GM23338 (cell line): Measurements from ENCODE around the gene KRIT1. TPM values are rescaled to one million over a fixed set of nuclear protein-coding genes. Genes with fewer than 3 reads are reported as not detected.

Experiments used
- ATAC-seq: fragments of 200-7000 bp; cut with Tn5 transposase; 3 replicates; pipeline ENCODE4 v1.9.1; 2020
- DNase-seq: peaks from one replicate; pipeline ENCODE4 v3.0.0-alpha.2; 2015; ENCODE audit warnings: low spot score
- H2AFZ ChIP-seq: fragments of 200-600 bp; sonication (generic); 2 replicates; pipeline ENCODE4 v1.8.0; 2016; ENCODE audit warnings: antibody characterized with exemption, mild to moderate bottlenecking, moderate library complexity
- H3F3A ChIP-seq: fragments of 200-600 bp; sonication (generic); replicated peaks from 2 replicates; pipeline ENCODE4 v1.8.0; 2017; ENCODE audit warnings: antibody characterized with exemption, mixed run types, low read depth
- H3K27ac ChIP-seq: fragments of 200-600 bp; sonication (generic); 2 replicates; pipeline ENCODE4 v1.6.1; 2016; ENCODE audit warnings: low read depth
- H3K27me3 ChIP-seq: fragments of 200-600 bp; sonication (generic); 2 replicates; pipeline ENCODE4 v1.8.0; 2016; ENCODE audit warnings: mild to moderate bottlenecking, mixed run types, moderate library complexity; ENCODE audit not compliant: insufficient read depth
- H3K36me3 ChIP-seq: fragments of 200-600 bp; sonication (generic); 2 replicates; pipeline ENCODE4 v1.8.0; 2016; ENCODE audit warnings: mild to moderate bottlenecking; ENCODE audit not compliant: insufficient read depth
- H3K4me1 ChIP-seq: fragments of 200-600 bp; sonication (generic); 2 replicates; pipeline ENCODE4 v1.8.0; 2016; ENCODE audit warnings: mild to moderate bottlenecking, moderate library complexity; ENCODE audit not compliant: insufficient read depth
- H3K4me2 ChIP-seq: fragments of 200-600 bp; sonication (generic); 2 replicates; pipeline ENCODE4 v1.7.1; 2017; ENCODE audit warnings: mixed run types
- H3K4me3 ChIP-seq: fragments of 200-600 bp; sonication (generic); 2 replicates; pipeline ENCODE4 v1.6.1; 2016; ENCODE audit warnings: mixed run types
- H3K79me2 ChIP-seq: fragments of 200-600 bp; sonication (generic); replicated peaks from 2 replicates; pipeline ENCODE4 v1.8.0; 2017; ENCODE audit warnings: mild to moderate bottlenecking; ENCODE audit not compliant: insufficient read depth
- H3K9me2 ChIP-seq: fragments of 200-600 bp; sonication (generic); 2 replicates; pipeline ENCODE4 v1.8.0; 2017; ENCODE audit not compliant: insufficient read depth
- H4K20me1 ChIP-seq: fragments of 200-600 bp; sonication (generic); replicated peaks from 2 replicates; pipeline ENCODE4 v1.8.0; 2017; ENCODE audit warnings: mild to moderate bottlenecking; ENCODE audit not compliant: insufficient read depth
- H3K27ac Mint-ChIP-seq: 2 replicates; pipeline ENCODE4 v1.8.0; 2020; ENCODE audit warnings: inconsistent platforms, mild to moderate bottlenecking, moderate library complexity, mixed read lengths
- H3K27me3 Mint-ChIP-seq: 3 replicates; pipeline ENCODE4 v1.8.0; 2022; ENCODE audit warnings: low read depth, mild to moderate bottlenecking, moderate library complexity, mixed read lengths, inconsistent platforms; ENCODE audit not compliant: insufficient read depth, poor library complexity
- H3K36me3 Mint-ChIP-seq: 3 replicates; pipeline ENCODE4 v1.8.0; 2021; ENCODE audit warnings: low read depth, mild to moderate bottlenecking, inconsistent platforms, moderate library complexity, mixed read lengths
- H3K4me1 Mint-ChIP-seq: 3 replicates; pipeline ENCODE4 v1.8.0; 2020; ENCODE audit warnings: mild to moderate bottlenecking, inconsistent platforms, mixed read lengths
- H3K4me3 Mint-ChIP-seq: 3 replicates; pipeline ENCODE4 v1.8.0; 2021; ENCODE audit warnings: moderate library complexity, mild to moderate bottlenecking, inconsistent platforms, mixed read lengths
- H3K9me3 Mint-ChIP-seq: 3 replicates; pipeline ENCODE4 v1.8.0; 2020; ENCODE audit warnings: moderate library complexity, mild to moderate bottlenecking, inconsistent platforms, mixed read lengths
- CREB1 ChIP-seq: fragments of 250-450 bp; sonication (Bioruptor Pico); IDR thresholded peaks from 2 replicates; pipeline ENCODE4 v1.5.0; 2020; ENCODE audit warnings: low read depth, mild to moderate bottlenecking, moderate library complexity
- CTCF ChIP-seq, 2 experiments: fragments of 200-600 bp in 1 of 2; sonication (generic) in 1 of 2; conservative IDR thresholded peaks; 2 replicates each; pipeline versions ENCODE4 v1.5.1 to v1.6.1; 2016 to 2017; ENCODE audit warnings: antibody characterized with exemption in 2 of 2, low read depth in 2 of 2, mild to moderate bottlenecking in 2 of 2, moderate library complexity in 1 of 2
- ETS1 ChIP-seq: IDR thresholded peaks from 2 replicates; pipeline ENCODE4 v1.6.1; 2016; ENCODE audit warnings: antibody characterized with exemption
- EZH2 ChIP-seq: fragments of 200-600 bp; sonication (generic); IDR thresholded peaks from one replicate; pipeline ENCODE4 v1.8.0; 2017; ENCODE audit warnings: antibody characterized with exemption, mild to moderate bottlenecking, low read depth; ENCODE audit not compliant: unreplicated experiment
- EZH2phosphoT487 ChIP-seq: fragments of 200-600 bp; sonication (generic); IDR thresholded peaks from one replicate; pipeline ENCODE4 v1.8.1; 2018; ENCODE audit warnings: antibody characterized with exemption; ENCODE audit not compliant: unreplicated experiment
- JUNB ChIP-seq: IDR thresholded peaks from one replicate; pipeline ENCODE4 v1.6.1; 2016; ENCODE audit warnings: antibody characterized with exemption; ENCODE audit not compliant: unreplicated experiment
- NANOG ChIP-seq: IDR thresholded peaks from 2 replicates; pipeline ENCODE4 v1.6.1; 2016; ENCODE audit warnings: antibody characterized with exemption, borderline replicate concordance
- POLR2AphosphoS5 ChIP-seq: IDR thresholded peaks from 2 replicates; pipeline ENCODE4 v1.6.1; 2016; ENCODE audit warnings: antibody characterized with exemption, low read depth
- REST ChIP-seq: IDR thresholded peaks from one replicate; pipeline ENCODE4 v1.6.1; 2018; ENCODE audit warnings: antibody characterized with exemption; ENCODE audit not compliant: unreplicated experiment
- STAT1 ChIP-seq: IDR thresholded peaks from one replicate; pipeline ENCODE4 v1.6.1; 2016; ENCODE audit warnings: antibody characterized with exemption; ENCODE audit not compliant: unreplicated experiment
- ZNF114 ChIP-seq: fragments of 250-450 bp; sonication (Bioruptor Pico); IDR thresholded peaks from 2 replicates; pipeline ENCODE4 v1.5.0; 2020; ENCODE audit warnings: mild to moderate bottlenecking, moderate library complexity
- ZNF331 ChIP-seq: fragments of 250-450 bp; sonication (Bioruptor Pico); IDR thresholded peaks from 2 replicates; pipeline ENCODE4 v1.5.0; 2020; ENCODE audit warnings: low read depth, mild to moderate bottlenecking, moderate library complexity
- ZNF462 ChIP-seq: fragments of 250-450 bp; sonication (Bioruptor Pico); IDR thresholded peaks from 2 replicates; pipeline ENCODE4 v1.5.0; 2020; ENCODE audit warnings: mild to moderate bottlenecking, moderate library complexity
- long read RNA-seq: library from polyadenylated mRNA; unstranded; transcript quantifications from one replicate; pipeline ENCODE4 v2.0.0, GENCODE V29; 2020; ENCODE audit not compliant: unreplicated experiment
- polyA plus RNA-seq: library from polyadenylated mRNA; unstranded; fragments of >200 nt; fragmentation: Nextera tagmentation; extraction: Ambion mirVana; gene quantifications from 2 replicates; pipeline ENCODE4 v1.2.1, GENCODE V29; 2016
- total RNA-seq: library from RNA; depleted of rRNA; stranded (reverse); fragments of >200 nt; shearing (Covaris generic); gene quantifications from 2 replicates; pipeline ENCODE4 v1.2.3, GENCODE V29; 2014; rRNA removed

KRIT1 gene
- 54.3 and 59.8 TPM in 2 replicates for total RNA-seq
- 49.6 and 51.2 TPM in 2 replicates for polyA plus RNA-seq
- long read RNA-seq, partial matches to known transcripts = 2 of 4 reads
- long read RNA-seq, other reads (novel, unspliced or antisense) = 1 of 4 reads

- peak within 1 kb of the TSS; percentile 94 for H3K4me3 ChIP-seq
- no peaks in the 10 kb centered on the region for H3K36me3 ChIP-seq
- H3K36me3 Mint-ChIP-seq = peaks cover 5% of the 10 kb centered on the region
- H3K27me3 ChIP-seq = no peaks in the 10 kb centered on the region
- H3K27ac Mint-ChIP-seq = peak within 1 kb of the TSS; percentile 99
- peaks cover 19% of the 10 kb centered on the region for H3K4me1 ChIP-seq
- peak within 1 kb of the TSS; percentile 74 for H3K4me2 ChIP-seq
- peak; percentile 86 for ATAC-seq
- no peaks in the 10 kb centered on the region for H3K9me3 Mint-ChIP-seq
- H3F3A ChIP-seq = no peaks in the 10 kb centered on the region
- H3K4me1 Mint-ChIP-seq = peaks cover 27% of the 10 kb centered on the region; the same call in 2 of the 3 replicates
- peaks cover 69% of the 10 kb centered on the region for H3K79me2 ChIP-seq
- H3K9me2 ChIP-seq = no peaks in the 10 kb centered on the region
- H3K4me3 Mint-ChIP-seq = peak within 1 kb of the TSS; percentile 97
- peak within 1 kb of the TSS; percentile 99 for H2AFZ ChIP-seq
- H4K20me1 ChIP-seq = peaks cover 6% of the 10 kb centered on the region; the same call in 1 of the 2 replicates
- TF ChIP-seq ZNF462 (CRISPR knock-in tag) (no peak), NANOG (no peak), CTCF (conservative IDR thresholded peaks at IDR 0.05; ENCODE audit: low read depth in 2 of 2) (0 out of 4 replicates have a peak, but pooled peaks of 1 of the 2 experiments have one; percentile 1), ETS1 (peak; percentile 58), EZH2 (no peak), EZH2phosphoT487 (no peak), ZNF114 (no peak), CREB1 (CRISPR knock-in tag) (no peak), REST (no peak), JUNB (no peak), ZNF331 (CRISPR knock-in tag) (no peak), STAT1 (no peak), POLR2AphosphoS5 (peak; percentile 87)
- H3K27me3 Mint-ChIP-seq = peaks cover 12% of the 10 kb centered on the region
- peak within 1 kb of the TSS; percentile 98 for H3K27ac ChIP-seq
- peak; percentile 94 for DNase-seq
Measured at GRCh38 chr7:92245487-92246359, at the start of gene KRIT1, which contains the start of gene ANKIB1. Gene KRIT1 (minus strand): TSS chr7:92245914. CDS start chr7:92242135, 3,779 bp downstream. Gene ANKIB1 (plus strand): TSS chr7:92245974. CDS start chr7:92294979, 49,005 bp downstream.
